DND-41 (cell line): ENCODE data around the gene IGLL5.

Experiments used
- EZH2 ChIP-seq: IDR thresholded peaks from 3 replicates; pipeline ENCODE4 v1.6.1; 2012; ENCODE audit warnings: borderline replicate concordance, low read depth, mild to moderate bottlenecking, moderate library complexity, low read length, inconsistent platforms; ENCODE audit not compliant: severe bottlenecking
- TF ChIP-seq, protein P1 (sequence below): IDR thresholded peaks from 2 replicates; pipeline ENCODE4 v1.5.1; 2012; ENCODE audit warnings: borderline replicate concordance, low read length, moderate library complexity, mild to moderate bottlenecking; ENCODE audit not compliant: poor library complexity, severe bottlenecking; ENCODE audit errors: extremely low read depth

GRCh38 chr22:22943521-22944267 lies 56.1 kb downstream of the IGLL5 start:
- TF ChIP-seq, protein P1, sequence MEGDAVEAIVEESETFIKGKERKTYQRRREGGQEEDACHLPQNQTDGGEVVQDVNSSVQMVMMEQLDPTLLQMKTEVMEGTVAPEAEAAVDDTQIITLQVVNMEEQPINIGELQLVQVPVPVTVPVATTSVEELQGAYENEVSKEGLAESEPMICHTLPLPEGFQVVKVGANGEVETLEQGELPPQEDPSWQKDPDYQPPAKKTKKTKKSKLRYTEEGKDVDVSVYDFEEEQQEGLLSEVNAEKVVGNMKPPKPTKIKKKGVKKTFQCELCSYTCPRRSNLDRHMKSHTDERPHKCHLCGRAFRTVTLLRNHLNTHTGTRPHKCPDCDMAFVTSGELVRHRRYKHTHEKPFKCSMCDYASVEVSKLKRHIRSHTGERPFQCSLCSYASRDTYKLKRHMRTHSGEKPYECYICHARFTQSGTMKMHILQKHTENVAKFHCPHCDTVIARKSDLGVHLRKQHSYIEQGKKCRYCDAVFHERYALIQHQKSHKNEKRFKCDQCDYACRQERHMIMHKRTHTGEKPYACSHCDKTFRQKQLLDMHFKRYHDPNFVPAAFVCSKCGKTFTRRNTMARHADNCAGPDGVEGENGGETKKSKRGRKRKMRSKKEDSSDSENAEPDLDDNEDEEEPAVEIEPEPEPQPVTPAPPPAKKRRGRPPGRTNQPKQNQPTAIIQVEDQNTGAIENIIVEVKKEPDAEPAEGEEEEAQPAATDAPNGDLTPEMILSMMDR = no peak
- no peak for TF ChIP-seq EZH2
